ENCODE measurements around the gene GAS2L1.

DNA sequence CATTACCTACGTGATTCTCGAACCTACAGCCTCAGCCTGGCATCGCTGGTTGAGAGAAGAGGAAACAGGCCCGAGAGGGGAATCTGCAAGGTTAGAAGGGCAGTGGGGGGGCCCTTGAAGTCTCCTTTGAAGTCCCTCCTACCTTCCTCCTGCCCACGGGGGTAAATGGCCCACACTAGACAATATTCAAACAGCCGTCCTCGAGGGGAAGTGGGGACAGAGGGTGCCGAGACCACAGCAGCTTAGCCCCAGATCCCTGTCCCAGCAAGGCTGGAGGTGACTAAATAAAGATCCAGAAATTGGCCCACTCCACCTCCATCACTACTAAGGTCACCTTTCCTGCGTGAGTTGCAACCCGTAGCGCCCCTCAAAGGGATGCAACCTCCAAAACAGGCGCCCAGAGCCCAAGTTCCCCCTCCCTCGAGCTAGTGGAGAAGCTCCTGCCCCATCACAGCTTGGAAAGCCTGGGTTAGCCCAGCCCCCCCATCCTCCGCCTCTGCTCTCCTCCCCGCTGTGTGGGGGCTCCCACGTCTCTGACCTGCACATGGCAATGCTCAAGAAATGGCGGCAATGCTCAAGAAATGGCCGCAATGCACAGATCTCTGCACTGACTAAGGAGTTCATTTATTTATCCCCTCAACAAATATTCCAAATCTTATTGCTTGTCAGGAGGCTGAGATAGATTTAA lies 9.8 kb downstream of the GAS2L1 start:
- TF ChIP-seq EZH2 (IDR thresholded peaks at IDR 0.05) (no peak), POLR2AphosphoS5 (IDR thresholded peaks at IDR 0.05; ENCODE audit: borderline replicate concordance, low read depth, low read length) (no peak), FOXP2 (optimal IDR thresholded peaks at IDR 0.05; ENCODE audit: control extremely low read depth, extremely low read length, insufficient read depth) (no peak)
